K562 (cell line): ENCODE results near the gene FAM200A. TPM values are rescaled to one million over a fixed set of nuclear protein-coding genes. Genes with fewer than 3 reads are reported as not detected.

Experiments
- ARHGAP35 ChIP-seq: fragments of 450-650 bp; IDR thresholded peaks from 2 replicates; pipeline ENCODE4 v1.6.1; 2018; ENCODE audit not compliant: partially characterized antibody
- CHCHD3 ChIP-seq: fragments of 250-450 bp; sonication (Bioruptor Pico); IDR thresholded peaks from 2 replicates; pipeline ENCODE4 v2.1.2; 2022; ENCODE audit warnings: mild to moderate bottlenecking
- FOXP4 ChIP-seq: sonication (generic); formaldehyde crosslinking; IDR thresholded peaks from 2 replicates; pipeline ENCODE4 v1.8.0; 2022; ENCODE audit warnings: mild to moderate bottlenecking, missing genetic modification reagents, borderline replicate concordance
- MXI1 ChIP-seq: IDR thresholded peaks from 2 replicates; pipeline ENCODE4 v1.6.1; 2011; ENCODE audit warnings: low read depth, mild to moderate bottlenecking, improper control_type of control experiment, low read length
- RBM39 ChIP-seq: fragments of 200-400 bp; formaldehyde crosslinking; optimal IDR thresholded peaks from 2 replicates; pipeline ENCODE3; 2018; ENCODE audit warnings: low read depth, low read length
- RFX5 ChIP-seq: IDR thresholded peaks from 2 replicates; pipeline ENCODE4 v1.6.1; 2011; ENCODE audit warnings: low read depth, mild to moderate bottlenecking, improper control_type of control experiment, low read length
- TGIF2 ChIP-seq: sonication (generic); formaldehyde crosslinking; IDR thresholded peaks from 2 replicates; pipeline ENCODE4 v1.8.1; 2022; ENCODE audit warnings: mild to moderate bottlenecking, missing genetic modification reagents, moderate library complexity
- ZNF696 ChIP-seq: fragments of 250-450 bp; sonication (Bioruptor Pico); conservative IDR thresholded peaks from 2 replicates; pipeline ENCODE4 v1.4.0; 2020; ENCODE audit warnings: mild to moderate bottlenecking, moderate library complexity
- polyA plus RNA-seq, 8 experiments: library from polyadenylated mRNA; depleted of rRNA in 4 of 8; stranded (reverse) in 5 of 8; unstranded in 3 of 8; fragments of >200 nt; fragmentation: Nextera tagmentation in 2 of 8; fragmentation: Illumina TruSeq in 1 of 8; extraction: Ambion mirVana in 2 of 8; extraction: Trizol in 1 of 8; gene quantifications; 2 replicates each; pipeline versions ENCODE4 v1.2.1 to v1.2.3, GENCODE V29; 2011 to 2014; ENCODE audit warnings: inconsistent platforms in 1 of 8, missing spikeins in 1 of 8
- total RNA-seq, 7 experiments: library from RNA; depleted of rRNA in 6 of 7; stranded (reverse); fragments of >200 nt in 6 of 7; fragmentation: Illumina TruSeq in 2 of 7; extraction: Trizol in 2 of 7; gene quantifications; 2 replicates each; pipeline versions ENCODE4 v1.2.1 to v1.2.3, GENCODE V29; 2011 to 2021; ENCODE audit warnings: low replicate concordance in 1 of 7
- TF ChIP-seq, protein P1 (sequence below): fragments of 150-350 bp; IDR thresholded peaks from 2 replicates; pipeline ENCODE4 v1.6.1; 2014; ENCODE audit warnings: low read depth, mild to moderate bottlenecking, low read length, borderline replicate concordance
- TF ChIP-seq, protein P2 (sequence below): fragments of 450-650 bp; formaldehyde crosslinking; IDR thresholded peaks from 2 replicates; pipeline ENCODE4 v1.4.0; 2020; ENCODE audit warnings: mild to moderate bottlenecking, moderate library complexity
- TF ChIP-seq, protein P3 (sequence below), 3 experiments: IDR thresholded peaks in 2 of 3; conservative IDR thresholded peaks in 1 of 3; 2 replicates each; pipeline ENCODE4 v1.5.1; 2011 to 2012; ENCODE audit warnings: low read length in 3 of 3, mild to moderate bottlenecking in 3 of 3, control low read depth in 2 of 3, improper control_type of control experiment in 1 of 3, inconsistent platforms in 1 of 3, low read depth in 1 of 3, mixed read lengths in 1 of 3, moderate library complexity in 1 of 3; ENCODE audit not compliant: insufficient read depth in 2 of 3
- TF ChIP-seq, protein P4 (sequence below): sonication (generic); formaldehyde crosslinking; IDR thresholded peaks from 2 replicates; pipeline ENCODE4 v1.4.0; 2020; ENCODE audit warnings: mild to moderate bottlenecking, missing genetic modification reagents

FAM200A gene
- total and polyA plus RNA-seq, 9 of the 15 experiments (the other 6 are each of a cell fraction or from before 2014, with no cell fraction given) = 3.3 to 11.2 (median 8.3) TPM

DNA sequence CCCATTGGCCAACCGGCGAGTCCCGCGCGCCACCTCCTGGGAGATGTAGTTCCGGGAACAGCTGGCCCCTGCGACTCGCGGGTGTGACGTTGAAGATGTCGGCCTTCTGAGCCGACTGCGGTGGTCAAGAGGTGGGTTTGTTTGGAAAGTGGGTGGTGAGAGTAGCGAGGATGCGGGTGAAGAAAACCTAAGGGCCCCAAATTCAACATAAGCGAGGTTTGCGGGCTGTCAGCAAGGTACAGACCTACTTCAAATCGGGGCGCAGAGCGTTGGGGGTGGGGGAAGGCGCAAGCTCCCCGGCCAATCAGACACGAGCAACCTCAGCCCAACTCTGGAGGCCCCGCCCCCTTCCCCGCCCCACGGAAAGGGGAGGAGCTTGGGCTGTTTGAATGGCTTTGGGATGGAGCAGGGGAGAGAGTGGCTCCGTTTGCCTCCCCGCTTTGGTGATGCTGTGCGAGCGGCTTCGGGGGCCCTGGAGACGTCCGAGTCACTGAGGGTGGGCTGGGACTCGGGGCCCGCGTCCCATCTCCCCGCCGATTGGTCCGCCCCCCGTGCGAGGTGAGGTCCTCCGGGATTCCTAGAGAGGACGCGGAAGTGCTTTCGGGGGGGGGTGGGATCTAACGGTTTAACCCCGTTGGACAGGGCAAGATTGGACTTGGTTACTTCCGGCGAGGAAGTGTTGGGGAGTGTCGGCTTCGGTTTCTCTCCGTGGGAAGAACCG, 47.2 kb downstream of the FAM200A start, which contains the start of gene ZKSCAN5 (continued):
- TF ChIP-seq, protein P1, sequence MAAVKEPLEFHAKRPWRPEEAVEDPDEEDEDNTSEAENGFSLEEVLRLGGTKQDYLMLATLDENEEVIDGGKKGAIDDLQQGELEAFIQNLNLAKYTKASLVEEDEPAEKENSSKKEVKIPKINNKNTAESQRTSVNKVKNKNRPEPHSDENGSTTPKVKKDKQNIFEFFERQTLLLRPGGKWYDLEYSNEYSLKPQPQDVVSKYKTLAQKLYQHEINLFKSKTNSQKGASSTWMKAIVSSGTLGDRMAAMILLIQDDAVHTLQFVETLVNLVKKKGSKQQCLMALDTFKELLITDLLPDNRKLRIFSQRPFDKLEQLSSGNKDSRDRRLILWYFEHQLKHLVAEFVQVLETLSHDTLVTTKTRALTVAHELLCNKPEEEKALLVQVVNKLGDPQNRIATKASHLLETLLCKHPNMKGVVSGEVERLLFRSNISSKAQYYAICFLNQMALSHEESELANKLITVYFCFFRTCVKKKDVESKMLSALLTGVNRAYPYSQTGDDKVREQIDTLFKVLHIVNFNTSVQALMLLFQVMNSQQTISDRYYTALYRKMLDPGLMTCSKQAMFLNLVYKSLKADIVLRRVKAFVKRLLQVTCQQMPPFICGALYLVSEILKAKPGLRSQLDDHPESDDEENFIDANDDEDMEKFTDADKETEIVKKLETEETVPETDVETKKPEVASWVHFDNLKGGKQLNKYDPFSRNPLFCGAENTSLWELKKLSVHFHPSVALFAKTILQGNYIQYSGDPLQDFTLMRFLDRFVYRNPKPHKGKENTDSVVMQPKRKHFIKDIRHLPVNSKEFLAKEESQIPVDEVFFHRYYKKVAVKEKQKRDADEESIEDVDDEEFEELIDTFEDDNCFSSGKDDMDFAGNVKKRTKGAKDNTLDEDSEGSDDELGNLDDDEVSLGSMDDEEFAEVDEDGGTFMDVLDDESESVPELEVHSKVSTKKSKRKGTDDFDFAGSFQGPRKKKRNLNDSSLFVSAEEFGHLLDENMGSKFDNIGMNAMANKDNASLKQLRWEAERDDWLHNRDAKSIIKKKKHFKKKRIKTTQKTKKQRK = no peak
- TF ChIP-seq, protein P2, sequence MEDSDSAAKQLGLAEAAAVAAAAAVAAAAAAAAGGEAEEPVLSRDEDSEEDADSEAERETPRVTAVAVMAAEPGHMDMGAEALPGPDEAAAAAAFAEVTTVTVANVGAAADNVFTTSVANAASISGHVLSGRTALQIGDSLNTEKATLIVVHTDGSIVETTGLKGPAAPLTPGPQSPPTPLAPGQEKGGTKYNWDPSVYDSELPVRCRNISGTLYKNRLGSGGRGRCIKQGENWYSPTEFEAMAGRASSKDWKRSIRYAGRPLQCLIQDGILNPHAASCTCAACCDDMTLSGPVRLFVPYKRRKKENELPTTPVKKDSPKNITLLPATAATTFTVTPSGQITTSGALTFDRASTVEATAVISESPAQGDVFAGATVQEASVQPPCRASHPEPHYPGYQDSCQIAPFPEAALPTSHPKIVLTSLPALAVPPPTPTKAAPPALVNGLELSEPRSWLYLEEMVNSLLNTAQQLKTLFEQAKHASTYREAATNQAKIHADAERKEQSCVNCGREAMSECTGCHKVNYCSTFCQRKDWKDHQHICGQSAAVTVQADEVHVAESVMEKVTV (CRISPR knock-in tag) = no peak
- TF ChIP-seq RFX5 (peak; percentile 22; the same call in 1 of the 2 replicates), ARHGAP35 (peak; percentile 70), MXI1 (peak; percentile 6; the same call in 1 of the 2 replicates), RBM39 (no peak), TGIF2 (0 out of 2 replicates have a peak, but pooled peaks have one; percentile 50), FOXP4 (CRISPR knock-in tag) (peak; percentile 73; the same call in 1 of the 2 replicates), CHCHD3 (CRISPR knock-in tag) (no peak), ZNF696 (CRISPR knock-in tag) (no peak)
- TF ChIP-seq, protein P3, sequence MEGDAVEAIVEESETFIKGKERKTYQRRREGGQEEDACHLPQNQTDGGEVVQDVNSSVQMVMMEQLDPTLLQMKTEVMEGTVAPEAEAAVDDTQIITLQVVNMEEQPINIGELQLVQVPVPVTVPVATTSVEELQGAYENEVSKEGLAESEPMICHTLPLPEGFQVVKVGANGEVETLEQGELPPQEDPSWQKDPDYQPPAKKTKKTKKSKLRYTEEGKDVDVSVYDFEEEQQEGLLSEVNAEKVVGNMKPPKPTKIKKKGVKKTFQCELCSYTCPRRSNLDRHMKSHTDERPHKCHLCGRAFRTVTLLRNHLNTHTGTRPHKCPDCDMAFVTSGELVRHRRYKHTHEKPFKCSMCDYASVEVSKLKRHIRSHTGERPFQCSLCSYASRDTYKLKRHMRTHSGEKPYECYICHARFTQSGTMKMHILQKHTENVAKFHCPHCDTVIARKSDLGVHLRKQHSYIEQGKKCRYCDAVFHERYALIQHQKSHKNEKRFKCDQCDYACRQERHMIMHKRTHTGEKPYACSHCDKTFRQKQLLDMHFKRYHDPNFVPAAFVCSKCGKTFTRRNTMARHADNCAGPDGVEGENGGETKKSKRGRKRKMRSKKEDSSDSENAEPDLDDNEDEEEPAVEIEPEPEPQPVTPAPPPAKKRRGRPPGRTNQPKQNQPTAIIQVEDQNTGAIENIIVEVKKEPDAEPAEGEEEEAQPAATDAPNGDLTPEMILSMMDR (IDR thresholded peaks at IDR 0.05 in 2 of 3, conservative IDR thresholded peaks at IDR 0.05 in 1 of 3; ENCODE audit: insufficient read depth in 2 of 3, low read depth in 1 of 3, low read length in 3 of 3) = 0 out of 6 replicates have a peak, but pooled peaks of 1 of the 3 experiments have one; percentile 8
- TF ChIP-seq, protein P4, sequence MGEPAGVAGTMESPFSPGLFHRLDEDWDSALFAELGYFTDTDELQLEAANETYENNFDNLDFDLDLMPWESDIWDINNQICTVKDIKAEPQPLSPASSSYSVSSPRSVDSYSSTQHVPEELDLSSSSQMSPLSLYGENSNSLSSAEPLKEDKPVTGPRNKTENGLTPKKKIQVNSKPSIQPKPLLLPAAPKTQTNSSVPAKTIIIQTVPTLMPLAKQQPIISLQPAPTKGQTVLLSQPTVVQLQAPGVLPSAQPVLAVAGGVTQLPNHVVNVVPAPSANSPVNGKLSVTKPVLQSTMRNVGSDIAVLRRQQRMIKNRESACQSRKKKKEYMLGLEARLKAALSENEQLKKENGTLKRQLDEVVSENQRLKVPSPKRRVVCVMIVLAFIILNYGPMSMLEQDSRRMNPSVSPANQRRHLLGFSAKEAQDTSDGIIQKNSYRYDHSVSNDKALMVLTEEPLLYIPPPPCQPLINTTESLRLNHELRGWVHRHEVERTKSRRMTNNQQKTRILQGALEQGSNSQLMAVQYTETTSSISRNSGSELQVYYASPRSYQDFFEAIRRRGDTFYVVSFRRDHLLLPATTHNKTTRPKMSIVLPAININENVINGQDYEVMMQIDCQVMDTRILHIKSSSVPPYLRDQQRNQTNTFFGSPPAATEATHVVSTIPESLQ (CRISPR knock-in tag) = peak; percentile 20; the same call in 1 of the 2 replicates
